GM23248 (cell line): Measurements from ENCODE around the gene KIF26A. TPM values are rescaled to one million over a fixed set of nuclear protein-coding genes. Genes with fewer than 3 reads are reported as not detected.

Experiments used
- DNase-seq: peaks from one replicate; pipeline ENCODE4 v3.0.0-alpha.2; 2015
- H2AFZ ChIP-seq: fragments of 200-600 bp; sonication (generic); 2 replicates; pipeline ENCODE4 v1.6.1; 2016; ENCODE audit warnings: antibody characterized with exemption
- H3F3A ChIP-seq: fragments of 200-600 bp; sonication (generic); 2 replicates; pipeline ENCODE4 v1.6.1; 2016; ENCODE audit warnings: mild to moderate bottlenecking, antibody characterized with exemption, mixed run types; ENCODE audit not compliant: insufficient read depth
- H3K27ac ChIP-seq: fragments of 200-600 bp; sonication (generic); 2 replicates; pipeline ENCODE4 v1.5.1; 2016; ENCODE audit warnings: mild to moderate bottlenecking
- H3K27me3 ChIP-seq: fragments of 200-600 bp; sonication (generic); replicated peaks from 2 replicates; pipeline ENCODE4 v1.6.1; 2016; ENCODE audit warnings: mild to moderate bottlenecking; ENCODE audit not compliant: insufficient read depth
- H3K36me3 ChIP-seq: fragments of 200-600 bp; sonication (generic); 2 replicates; pipeline ENCODE4 v1.6.1; 2016; ENCODE audit warnings: low read depth, mild to moderate bottlenecking
- H3K4me1 ChIP-seq: fragments of 200-600 bp; sonication (generic); 2 replicates; pipeline ENCODE4 v1.6.1; 2016; ENCODE audit warnings: mild to moderate bottlenecking; ENCODE audit not compliant: insufficient read depth
- H3K4me2 ChIP-seq: fragments of 200-600 bp; sonication (generic); one replicate; pipeline ENCODE4 v1.6.1; 2016; ENCODE audit warnings: mild to moderate bottlenecking; ENCODE audit not compliant: unreplicated experiment
- H3K4me3 ChIP-seq: fragments of 200-600 bp; sonication (generic); 2 replicates; pipeline ENCODE4 v1.5.1; 2016; ENCODE audit warnings: mild to moderate bottlenecking
- H3K79me2 ChIP-seq: fragments of 200-600 bp; sonication (generic); 2 replicates; pipeline ENCODE4 v1.6.1; 2016; ENCODE audit warnings: mild to moderate bottlenecking; ENCODE audit not compliant: insufficient read depth
- H3K9ac ChIP-seq: fragments of 200-600 bp; sonication (generic); 2 replicates; pipeline ENCODE4 v1.6.1; 2016; ENCODE audit warnings: mild to moderate bottlenecking
- H3K9me2 ChIP-seq: fragments of 200-600 bp; sonication (generic); 2 replicates; pipeline ENCODE4 v1.6.1; 2016; ENCODE audit warnings: mixed run types, mild to moderate bottlenecking, moderate library complexity; ENCODE audit not compliant: insufficient read depth
- H3K9me3 ChIP-seq: fragments of 200-600 bp; sonication (generic); one replicate; pipeline ENCODE4 v1.6.1; 2017; ENCODE audit warnings: low read depth
- H4K20me1 ChIP-seq: fragments of 200-600 bp; sonication (generic); 2 replicates; pipeline ENCODE4 v1.6.0; 2016; ENCODE audit not compliant: insufficient read depth
- EZH2 ChIP-seq: fragments of 200-600 bp; sonication (generic); IDR thresholded peaks from 2 replicates; pipeline ENCODE4 v1.6.1; 2018; ENCODE audit warnings: antibody characterized with exemption, mild to moderate bottlenecking; ENCODE audit not compliant: insufficient read depth, poor library complexity, severe bottlenecking
- EZH2phosphoT487 ChIP-seq: fragments of 200-600 bp; sonication (generic); IDR thresholded peaks from 2 replicates; pipeline ENCODE4 v1.6.1; 2018; ENCODE audit warnings: antibody characterized with exemption, moderate library complexity, mild to moderate bottlenecking, low read depth; ENCODE audit not compliant: insufficient read depth
- WGBS, 2 experiments: methylation state at CpG; one replicate each; pipeline ENCODE4 v1.1.6; 2015 to 2017; ENCODE audit warnings: low lambda C conversion rate in 2 of 2, low coverage in 1 of 2; ENCODE audit errors: missing lambda C conversion rate in 2 of 2; 5-methylcytosine and 5-hydroxymethylcytosine counted together
- in situ Hi-C: fragments of 300-500 bp; cut with MboI; formaldehyde crosslinking; loops from 2 replicates; pipeline ENCODE4 v1.15.0; 2020
- polyA plus RNA-seq: library from polyadenylated mRNA; unstranded; fragments of >200 nt; fragmentation: Nextera tagmentation; extraction: Ambion mirVana; gene quantifications from 2 replicates; pipeline ENCODE4 v1.2.1, GENCODE V29; 2016
- total RNA-seq: library from RNA; depleted of rRNA; stranded (reverse); fragments of >200 nt; shearing (Covaris generic); gene quantifications from 2 replicates; pipeline ENCODE4 v1.2.3, GENCODE V29; 2014

Gene KIF26A
- total and polyA plus RNA-seq, 2 experiments from 2014 or later = not detected

DNA sequence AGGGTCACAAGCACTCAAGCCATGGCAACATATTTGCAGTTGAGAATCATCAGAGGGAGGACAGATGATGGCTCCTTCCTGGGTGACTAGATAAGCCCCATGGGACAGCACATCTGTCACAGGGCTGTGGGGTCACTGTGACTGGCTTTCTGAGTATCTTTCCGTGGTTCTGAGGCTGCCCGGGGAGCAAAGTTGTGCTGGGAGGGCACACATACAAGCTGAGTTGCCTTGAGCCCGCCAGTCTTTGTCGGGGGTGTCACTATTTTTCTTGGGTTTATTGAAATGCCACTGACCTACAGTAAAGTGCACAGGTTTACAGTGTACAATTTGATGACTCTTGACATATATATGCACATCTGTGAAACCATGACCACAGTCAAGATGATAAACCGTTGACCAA is 17.2 kb upstream of the KIF26A start:
- peaks cover 3% of the 10 kb centered on the region; the same call in 1 of the 2 replicates for H3K27me3 ChIP-seq
- H3F3A ChIP-seq = no peaks in the 10 kb centered on the region
- H3K4me1 ChIP-seq = no peaks in the 10 kb centered on the region
- H3K9me3 ChIP-seq = peaks cover 4% of the 10 kb centered on the region
- no peaks in the 10 kb centered on the region for H3K9me2 ChIP-seq
- no peak overlapping the region for H3K27ac ChIP-seq
- H3K4me3 ChIP-seq = no peak overlapping the region
- no peak overlapping the region for H3K9ac ChIP-seq
- no peaks in the 10 kb centered on the region for H4K20me1 ChIP-seq
- no peak for DNase-seq
- WGBS, 2 experiments = 52 to 56% methylated on average over 5 of the region's 5 CpGs
- H2AFZ ChIP-seq = no peak overlapping the region
- in situ Hi-C loops = no loop called here
- no peaks in the 10 kb centered on the region; the same call in 1 of the 2 replicates for H3K36me3 ChIP-seq
- H3K79me2 ChIP-seq = no peaks in the 10 kb centered on the region
- no peak overlapping the region for H3K4me2 ChIP-seq
- TF ChIP-seq EZH2phosphoT487 = no peak
- no peak for TF ChIP-seq EZH2

- Histone ChIP-seq H3K9ac (no peak overlapping the region), H3K27me3 (no peaks in the 10 kb centered on the region), H4K20me1 (no peaks in the 10 kb centered on the region), H2AFZ (no peak overlapping the region), H3K36me3 (no peaks in the 10 kb centered on the region; the same call in 1 of the 2 replicates), H3K9me2 (no peaks in the 10 kb centered on the region), H3K4me3 (no peak overlapping the region), H3F3A (no peaks in the 10 kb centered on the region), H3K27ac (no peak overlapping the region), H3K79me2 (no peaks in the 10 kb centered on the region), H3K4me2 (no peak overlapping the region), H3K9me3 (peaks cover 4% of the 10 kb centered on the region), H3K4me1 (no peaks in the 10 kb centered on the region)
- 82 to 83% methylated on average over 1 of the region's 1 CpG for WGBS, 2 experiments
- DNase-seq = no peak
- in situ Hi-C loops = no loop called here
- TF ChIP-seq EZH2 (no peak), EZH2phosphoT487 (no peak)
These were observed 14.5 kb upstream of the KIF26A start for GRCh38 chr14:104123879-104124278.

- TF ChIP-seq EZH2phosphoT487 (no peak), EZH2 (no peak)
These were observed 13.4 kb upstream of the KIF26A start for GRCh38 chr14:104125011-104125410.

DNA sequence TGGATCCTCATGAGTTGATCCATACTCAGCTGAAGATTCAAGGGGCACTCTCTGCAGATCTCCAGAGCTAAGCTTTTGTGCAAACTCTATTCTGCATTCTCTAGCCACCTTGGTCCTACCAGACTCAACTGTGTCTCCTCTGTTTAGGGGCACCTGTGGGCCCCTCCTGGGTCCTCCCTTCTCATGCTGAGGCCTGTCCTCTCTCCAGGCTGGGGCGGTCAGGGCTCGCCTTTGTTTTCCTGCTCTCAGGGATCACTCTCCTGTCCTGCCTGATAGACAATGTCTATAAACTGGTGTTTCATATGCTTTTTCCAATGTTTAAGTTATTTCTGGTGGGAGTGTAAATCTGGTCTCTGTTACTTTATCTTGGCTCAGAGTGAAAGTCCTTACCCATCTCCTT is 11.6 kb upstream of the KIF26A start:
- TF ChIP-seq EZH2phosphoT487 (no peak), EZH2 (no peak)
- 78 to 89% methylated on average over 2 of the region's 2 CpGs for WGBS, 2 experiments
- Histone ChIP-seq H3K79me2 (no peaks in the 10 kb centered on the region), H3K4me3 (no peak overlapping the region), H4K20me1 (no peaks in the 10 kb centered on the region), H3K27me3 (no peaks in the 10 kb centered on the region), H3K9me3 (peaks cover 4% of the 10 kb centered on the region), H3K4me1 (no peaks in the 10 kb centered on the region), H3K4me2 (no peak overlapping the region), H3F3A (no peaks in the 10 kb centered on the region), H3K9ac (no peak overlapping the region), H2AFZ (no peak overlapping the region), H3K27ac (no peak overlapping the region), H3K36me3 (no peaks in the 10 kb centered on the region; the same call in 1 of the 2 replicates), H3K9me2 (no peaks in the 10 kb centered on the region)
- in situ Hi-C loops = no loop called here
- no peak for DNase-seq

More at GRCh38 chr14:104125011-104125410, 13.4 kb upstream of the KIF26A start:
- Histone ChIP-seq H4K20me1 (no peaks in the 10 kb centered on the region), H3K27ac (no peak overlapping the region), H3F3A (no peaks in the 10 kb centered on the region), H3K4me3 (no peak overlapping the region), H3K9me2 (no peaks in the 10 kb centered on the region), H3K4me1 (no peaks in the 10 kb centered on the region), H3K9me3 (peaks cover 4% of the 10 kb centered on the region), H2AFZ (no peak overlapping the region), H3K9ac (no peak overlapping the region), H3K36me3 (no peaks in the 10 kb centered on the region; the same call in 1 of the 2 replicates), H3K4me2 (no peak overlapping the region), H3K79me2 (no peaks in the 10 kb centered on the region), H3K27me3 (no peaks in the 10 kb centered on the region)
- no peak for DNase-seq
- in situ Hi-C loops = no loop called here
- 26 to 32% methylated on average over 4 of the region's 4 CpGs for WGBS, 2 experiments

DNA sequence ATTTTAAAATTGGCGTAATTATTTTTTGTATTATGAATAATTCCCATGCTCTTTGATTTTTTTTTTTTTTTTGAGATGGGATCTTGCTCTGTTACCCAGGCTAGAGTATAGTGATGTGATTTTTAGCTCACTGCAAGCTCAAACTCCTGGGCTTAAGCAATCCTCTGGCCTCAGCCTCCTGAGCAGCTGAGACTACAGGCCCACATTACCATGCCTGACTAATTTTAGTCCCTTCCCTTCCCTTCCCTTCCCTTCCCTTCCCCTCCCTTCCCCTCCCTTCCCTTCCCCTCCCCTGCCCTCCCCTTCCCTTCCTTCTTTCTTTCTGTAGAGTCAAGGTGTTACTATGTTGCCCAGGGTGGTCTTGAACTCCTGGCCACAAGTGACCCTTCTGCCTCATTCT is 9.4 kb upstream of the KIF26A start:
- Histone ChIP-seq H3K9ac (no peak overlapping the region), H3K4me2 (no peak overlapping the region), H3K36me3 (no peaks in the 10 kb centered on the region; the same call in 1 of the 2 replicates), H3K79me2 (no peaks in the 10 kb centered on the region), H2AFZ (no peak overlapping the region), H4K20me1 (no peaks in the 10 kb centered on the region), H3K9me2 (no peaks in the 10 kb centered on the region), H3K4me3 (no peak overlapping the region), H3K9me3 (peaks cover 1% of the 10 kb centered on the region), H3K27me3 (no peaks in the 10 kb centered on the region; the same call in 1 of the 2 replicates), H3K27ac (no peak overlapping the region), H3F3A (no peaks in the 10 kb centered on the region), H3K4me1 (no peaks in the 10 kb centered on the region)
- no peak for DNase-seq
- TF ChIP-seq EZH2 = no peak
- in situ Hi-C loops = no loop called here
- WGBS, 2 experiments = 52 to 57% methylated on average over 1 of the region's 1 CpG
